Ishikawa (cell line): ENCODE data around the gene KIAA0408.

ENCODE experiments used
- CEBPB ChIP-seq: IDR thresholded peaks from 2 replicates; pipeline ENCODE4 v1.6.1; 2012
- CREB1 ChIP-seq: IDR thresholded peaks from 2 replicates; pipeline ENCODE4 v1.6.1; 2012; ENCODE audit warnings: low read depth
- EGR1 ChIP-seq: IDR thresholded peaks from 2 replicates; pipeline ENCODE4 v1.6.1; 2012
- EP300 ChIP-seq: IDR thresholded peaks from 2 replicates; pipeline ENCODE4 v1.6.1; 2012; ENCODE audit warnings: borderline replicate concordance
- FOXM1 ChIP-seq: IDR thresholded peaks from 2 replicates; pipeline ENCODE4 v1.6.1; 2012; ENCODE audit warnings: low read depth, borderline replicate concordance
- MAX ChIP-seq: IDR thresholded peaks from 2 replicates; pipeline ENCODE4 v1.6.1; 2012
- NFIC ChIP-seq: IDR thresholded peaks from 2 replicates; pipeline ENCODE4 v1.6.1; 2012
- RAD21 ChIP-seq: IDR thresholded peaks from 2 replicates; pipeline ENCODE4 v1.6.1; 2012; ENCODE audit warnings: low read depth
- REST ChIP-seq: IDR thresholded peaks from 2 replicates; pipeline ENCODE4 v1.6.1; 2012; ENCODE audit warnings: low read depth, mild to moderate bottlenecking
- TAF1 ChIP-seq: IDR thresholded peaks from 2 replicates; pipeline ENCODE4 v1.6.1; 2012; ENCODE audit warnings: low read depth, mild to moderate bottlenecking
- TCF12 ChIP-seq: IDR thresholded peaks from 2 replicates; pipeline ENCODE4 v1.6.1; 2012; ENCODE audit warnings: low read depth
- TEAD4 ChIP-seq: IDR thresholded peaks from 2 replicates; pipeline ENCODE4 v1.6.1; 2012
- USF1 ChIP-seq: IDR thresholded peaks from 2 replicates; pipeline ENCODE4 v1.6.1; 2012
- YY1 ChIP-seq: IDR thresholded peaks from 2 replicates; pipeline ENCODE4 v1.6.1; 2012; ENCODE audit warnings: low read depth
- ZBTB7A ChIP-seq: IDR thresholded peaks from 2 replicates; pipeline ENCODE4 v1.6.1; 2012; ENCODE audit warnings: low read depth

The KIAA0408 gene

GRCh38 chr6:127477658-127478057 is 18.5 kb upstream of the KIAA0408 start:
- TF ChIP-seq MAX (no peak), REST (no peak), CREB1 (no peak), EP300 (no peak), YY1 (no peak), EGR1 (no peak), ZBTB7A (no peak), RAD21 (no peak), USF1 (no peak), TEAD4 (no peak), TCF12 (no peak), FOXM1 (no peak), CEBPB (no peak), NFIC (no peak)

- TF ChIP-seq TCF12 (no peak), ZBTB7A (no peak), TEAD4 (no peak), RAD21 (no peak), USF1 (no peak), TAF1 (no peak), MAX (no peak), NFIC (no peak), EGR1 (no peak), REST (no peak), EP300 (no peak), YY1 (no peak), FOXM1 (no peak), CREB1 (no peak), CEBPB (no peak)
Observed at GRCh38 chr6:127475823-127476176, 16.6 kb upstream of the KIAA0408 start.

GRCh38 chr6:127475135-127475822 is 16.1 kb upstream of the KIAA0408 start:
- TF ChIP-seq NFIC = no peak
- no peak for TF ChIP-seq TEAD4
- no peak for TF ChIP-seq REST
- no peak for TF ChIP-seq USF1
- no peak for TF ChIP-seq EGR1
- TF ChIP-seq CEBPB = no peak
- TF ChIP-seq CREB1 = no peak
- no peak for TF ChIP-seq RAD21
- no peak for TF ChIP-seq EP300
- no peak for TF ChIP-seq ZBTB7A
